OCI-LY1 (cell line): Measurements from ENCODE around the gene GCLC.

Source experiments
- CTCF ChIP-seq: fragments of 200-600 bp; sonication (generic), shearing (Covaris generic); IDR thresholded peaks from 2 replicates; pipeline ENCODE4 v1.5.1; 2017; ENCODE audit warnings: mild to moderate bottlenecking, antibody characterized with exemption, low read length, moderate library complexity, mixed read lengths
- EZH2 ChIP-seq: fragments of 200-600 bp; sonication (generic), shearing (Covaris generic); IDR thresholded peaks from 2 replicates; pipeline ENCODE4 v1.8.0; 2017; ENCODE audit warnings: borderline replicate concordance, mixed run types, mild to moderate bottlenecking, antibody characterized with exemption, low read length, moderate library complexity, mixed read lengths

GRCh38 chr6:53479871-53480270, 65.0 kb downstream of the GCLC start:
- TF ChIP-seq CTCF (no peak), EZH2 (no peak)
